ENCODE results near the gene ACLY. TPM values are rescaled to one million over a fixed set of nuclear protein-coding genes. Genes with fewer than 3 reads are reported as not detected.
A peak's percentile ranks its signal among the peaks of the same experiment; 100 is the strongest.

The ACLY gene
- total and polyA plus RNA-seq, 2 of the 13 experiments (the other 11 are each of a cell fraction or from before 2014, with no cell fraction given) = 111 to 218 TPM

GRCh38 chr17:41919165-41919817, 540 bp upstream of the ACLY start (continued):
- TF ChIP-seq MYPOP (CRISPR knock-in tag; IDR thresholded peaks at IDR 0.05) (peak; percentile 65; the same call in 1 of the 2 replicates), ZNF574 (CRISPR knock-in tag; IDR thresholded peaks at IDR 0.05) (peak; percentile 51), HOXD1 (CRISPR knock-in tag; IDR thresholded peaks at IDR 0.05) (0 out of 2 replicates have a peak, but pooled peaks have one; percentile 46), AGO2 (optimal IDR thresholded peaks at IDR 0.05; ENCODE audit: low read depth, low read length) (no peak), DPF2 (CRISPR knock-in tag; IDR thresholded peaks at IDR 0.05; ENCODE audit: borderline replicate concordance, low read depth) (no peak), HES4 (CRISPR knock-in tag; IDR thresholded peaks at IDR 0.05; ENCODE audit: borderline replicate concordance) (no peak), SALL1 (CRISPR knock-in tag; IDR thresholded peaks at IDR 0.05) (peak; percentile 51; the same call in 1 of the 2 replicates), ESRRA (CRISPR knock-in tag; IDR thresholded peaks at IDR 0.05; ENCODE audit: low read depth) (peak; percentile 75; the same call in 1 of the 2 replicates), ELF4 (CRISPR knock-in tag; IDR thresholded peaks at IDR 0.05; ENCODE audit: borderline replicate concordance) (peak; percentile 72; the same call in 1 of the 2 replicates), MAFF (IDR thresholded peaks at IDR 0.05; ENCODE audit: low read depth, low read length) (no peak), NR1H2 (CRISPR knock-in tag; IDR thresholded peaks at IDR 0.05; ENCODE audit: borderline replicate concordance, low read depth) (no peak; the same call in 1 of the 2 replicates), KLF13 (CRISPR knock-in tag; IDR thresholded peaks at IDR 0.05) (no peak), ZNF33A (CRISPR knock-in tag; IDR thresholded peaks at IDR 0.05; ENCODE audit: borderline replicate concordance) (no peak), CC2D1A (CRISPR knock-in tag; IDR thresholded peaks at IDR 0.05) (no peak), GLMP (CRISPR knock-in tag; IDR thresholded peaks at IDR 0.05; ENCODE audit: borderline replicate concordance) (no peak), SMARCE1 (IDR thresholded peaks at IDR 0.05; ENCODE audit: borderline replicate concordance) (no peak), ZNF296 (CRISPR knock-in tag; conservative IDR thresholded peaks at IDR 0.05) (no peak), ZNF230 (CRISPR knock-in tag; IDR thresholded peaks at IDR 0.05) (no peak; the same call in 1 of the 2 replicates), CBX2 (IDR thresholded peaks at IDR 0.05; ENCODE audit: low read depth, low read length) (no peak), CBX2 (CRISPR knock-in tag; IDR thresholded peaks at IDR 0.05; ENCODE audit: low read depth) (no peak)
- TF ChIP-seq, protein P1, sequence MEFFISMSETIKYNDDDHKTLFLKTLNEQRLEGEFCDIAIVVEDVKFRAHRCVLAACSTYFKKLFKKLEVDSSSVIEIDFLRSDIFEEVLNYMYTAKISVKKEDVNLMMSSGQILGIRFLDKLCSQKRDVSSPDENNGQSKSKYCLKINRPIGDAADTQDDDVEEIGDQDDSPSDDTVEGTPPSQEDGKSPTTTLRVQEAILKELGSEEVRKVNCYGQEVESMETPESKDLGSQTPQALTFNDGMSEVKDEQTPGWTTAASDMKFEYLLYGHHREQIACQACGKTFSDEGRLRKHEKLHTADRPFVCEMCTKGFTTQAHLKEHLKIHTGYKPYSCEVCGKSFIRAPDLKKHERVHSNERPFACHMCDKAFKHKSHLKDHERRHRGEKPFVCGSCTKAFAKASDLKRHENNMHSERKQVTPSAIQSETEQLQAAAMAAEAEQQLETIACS (CRISPR knock-in tag; IDR thresholded peaks at IDR 0.05) = no peak
- TF ChIP-seq, protein P2, sequence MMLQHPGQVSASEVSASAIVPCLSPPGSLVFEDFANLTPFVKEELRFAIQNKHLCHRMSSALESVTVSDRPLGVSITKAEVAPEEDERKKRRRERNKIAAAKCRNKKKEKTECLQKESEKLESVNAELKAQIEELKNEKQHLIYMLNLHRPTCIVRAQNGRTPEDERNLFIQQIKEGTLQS (CRISPR knock-in tag; IDR thresholded peaks at IDR 0.05) = no peak
- TF ChIP-seq, protein P3, sequence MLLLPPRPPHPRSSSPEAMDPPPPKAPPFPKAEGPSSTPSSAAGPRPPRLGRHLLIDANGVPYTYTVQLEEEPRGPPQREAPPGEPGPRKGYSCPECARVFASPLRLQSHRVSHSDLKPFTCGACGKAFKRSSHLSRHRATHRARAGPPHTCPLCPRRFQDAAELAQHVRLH (CRISPR knock-in tag; IDR thresholded peaks at IDR 0.05; ENCODE audit: borderline replicate concordance, low read depth) = no peak; the same call in 1 of the 2 replicates

Data from HepG2 (cell line).